ENCODE data around the gene PPP1R3D.
A peak's percentile ranks its signal among the peaks of the same experiment; 100 is the strongest.

The PPP1R3D gene

GRCh38 chr20:59933849-59934585, 6.1 kb downstream of the PPP1R3D start:
- DNase-seq (ENCODE audit: insufficient read length) (peak; percentile 58), FAIRE-seq (no peak)
- no peak for TF ChIP-seq TAF1 (IDR thresholded peaks at IDR 0.05; ENCODE audit: borderline replicate concordance, low read depth, low read length)
- no peak for TF ChIP-seq POLR2A (IDR thresholded peaks at IDR 0.05; ENCODE audit: low read depth, low read length)
- no peak for TF ChIP-seq POLR2AphosphoS5 (IDR thresholded peaks at IDR 0.05; ENCODE audit: low read depth, low read length)

DNA sequence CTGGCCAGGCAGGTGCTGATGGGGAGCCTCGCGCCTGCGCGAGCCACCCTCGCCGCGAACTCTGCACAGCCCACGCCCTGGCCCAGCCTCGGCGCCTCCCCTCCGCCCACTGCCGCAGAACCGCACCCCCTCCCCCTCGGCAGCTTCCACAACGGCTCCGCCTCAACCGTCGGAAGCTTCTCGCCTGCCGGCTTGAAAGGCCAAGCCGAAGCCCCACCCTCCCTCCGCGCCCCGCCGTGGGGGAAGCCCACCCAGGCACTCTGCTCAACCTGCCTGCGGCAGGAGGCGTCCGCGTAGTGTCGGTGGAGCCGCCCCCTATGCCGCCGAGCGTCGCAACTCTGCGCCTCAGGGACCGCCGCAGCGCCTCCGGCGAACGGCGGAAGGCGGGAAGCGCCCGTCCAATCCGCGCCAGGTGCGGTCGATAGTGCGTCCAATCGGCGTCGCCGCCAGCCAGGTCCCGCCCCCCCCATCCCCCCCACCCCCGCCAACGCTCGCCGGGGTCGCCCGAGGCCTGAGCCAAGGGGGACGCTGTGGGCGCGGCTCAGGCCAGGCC, 6.7 kb downstream of the PPP1R3D start, which contains the start of gene SYCP2:
TSS of gene SYCP2 (minus strand) at position 342 of the 553 bp plus-strand sequence. CDS start 11,224 bp downstream, outside the sequence.
- FAIRE-seq (no peak), DNase-seq (ENCODE audit: insufficient read length) (no peak)
- no peak for TF ChIP-seq POLR2A (IDR thresholded peaks at IDR 0.05; ENCODE audit: low read depth, low read length)

GRCh38 chr20:59932616-59933295, 7.3 kb downstream of the PPP1R3D start:
- no peak for FAIRE-seq
- no peak for TF ChIP-seq POLR2A (IDR thresholded peaks at IDR 0.05; ENCODE audit: low read depth, low read length)
- TF ChIP-seq POLR2AphosphoS5 (IDR thresholded peaks at IDR 0.05; ENCODE audit: low read depth, low read length): no peak
- TF ChIP-seq TAF1 (IDR thresholded peaks at IDR 0.05; ENCODE audit: borderline replicate concordance, low read depth, low read length): no peak
- no peak for DNase-seq (ENCODE audit: insufficient read length)

GRCh38 chr20:59931511-59932312, 8.4 kb downstream of the PPP1R3D start:
- DNase-seq (ENCODE audit: insufficient read length): no peak

GRCh38 chr20:59925899-59926298, 14.2 kb downstream of the PPP1R3D start:
- TF ChIP-seq TAF1 (IDR thresholded peaks at IDR 0.05; ENCODE audit: borderline replicate concordance, low read depth, low read length) (no peak), POLR2A (IDR thresholded peaks at IDR 0.05; ENCODE audit: low read depth, low read length) (no peak), POLR2AphosphoS5 (IDR thresholded peaks at IDR 0.05; ENCODE audit: low read depth, low read length) (no peak)
- DNase-seq (ENCODE audit: insufficient read length): no peak
- no peak for FAIRE-seq

More at GRCh38 chr20:59931511-59932312, 8.4 kb downstream of the PPP1R3D start:
- no peak for TF ChIP-seq TAF1 (IDR thresholded peaks at IDR 0.05; ENCODE audit: borderline replicate concordance, low read depth, low read length)
- no peak for TF ChIP-seq POLR2A (IDR thresholded peaks at IDR 0.05; ENCODE audit: low read depth, low read length)
- no peak for TF ChIP-seq POLR2AphosphoS5 (IDR thresholded peaks at IDR 0.05; ENCODE audit: low read depth, low read length)
- FAIRE-seq: no peak

DNA sequence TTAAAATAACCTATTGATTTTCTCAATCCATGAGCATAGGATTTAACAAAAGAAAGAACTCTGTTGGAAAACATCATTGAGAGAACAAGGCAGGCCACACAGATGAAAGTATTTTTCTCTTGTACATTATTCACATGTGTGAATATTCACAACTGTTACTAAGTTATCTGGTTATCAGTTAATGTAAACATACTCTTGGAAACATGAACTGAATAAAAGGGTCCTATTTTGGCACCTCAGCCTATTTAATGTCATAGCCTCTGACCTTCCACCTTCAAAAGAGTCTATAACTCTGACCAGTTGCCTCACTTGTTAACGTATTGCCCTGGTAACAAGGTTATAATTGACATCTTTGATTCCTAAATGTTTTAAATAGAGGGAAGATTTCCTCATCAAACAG, 14.7 kb downstream of the PPP1R3D start:
- TF ChIP-seq TAF1 (IDR thresholded peaks at IDR 0.05; ENCODE audit: borderline replicate concordance, low read depth, low read length) (no peak), POLR2AphosphoS5 (IDR thresholded peaks at IDR 0.05; ENCODE audit: low read depth, low read length) (no peak), POLR2A (IDR thresholded peaks at IDR 0.05; ENCODE audit: low read depth, low read length) (no peak)
- DNase-seq (ENCODE audit: insufficient read length) (no peak), FAIRE-seq (no peak)

GRCh38 chr20:59923514-59923913, 16.6 kb downstream of the PPP1R3D start:
- TF ChIP-seq TAF1 (IDR thresholded peaks at IDR 0.05; ENCODE audit: borderline replicate concordance, low read depth, low read length) (no peak), POLR2AphosphoS5 (IDR thresholded peaks at IDR 0.05; ENCODE audit: low read depth, low read length) (no peak), POLR2A (IDR thresholded peaks at IDR 0.05; ENCODE audit: low read depth, low read length) (no peak)
- no peak for FAIRE-seq
- DNase-seq (ENCODE audit: insufficient read length): no peak

GRCh38 chr20:59920944-59921343, 19.2 kb downstream of the PPP1R3D start:
- no peak for FAIRE-seq
- DNase-seq (ENCODE audit: insufficient read length): no peak
- no peak for TF ChIP-seq TAF1 (IDR thresholded peaks at IDR 0.05; ENCODE audit: borderline replicate concordance, low read depth, low read length)

GRCh38 chr20:59912609-59913008, 27.5 kb downstream of the PPP1R3D start:
- FAIRE-seq (no peak), DNase-seq (ENCODE audit: insufficient read length) (no peak)
- TF ChIP-seq TAF1 (IDR thresholded peaks at IDR 0.05; ENCODE audit: borderline replicate concordance, low read depth, low read length) (no peak), POLR2AphosphoS5 (IDR thresholded peaks at IDR 0.05; ENCODE audit: low read depth, low read length) (no peak), POLR2A (IDR thresholded peaks at IDR 0.05; ENCODE audit: low read depth, low read length) (no peak)

DNA sequence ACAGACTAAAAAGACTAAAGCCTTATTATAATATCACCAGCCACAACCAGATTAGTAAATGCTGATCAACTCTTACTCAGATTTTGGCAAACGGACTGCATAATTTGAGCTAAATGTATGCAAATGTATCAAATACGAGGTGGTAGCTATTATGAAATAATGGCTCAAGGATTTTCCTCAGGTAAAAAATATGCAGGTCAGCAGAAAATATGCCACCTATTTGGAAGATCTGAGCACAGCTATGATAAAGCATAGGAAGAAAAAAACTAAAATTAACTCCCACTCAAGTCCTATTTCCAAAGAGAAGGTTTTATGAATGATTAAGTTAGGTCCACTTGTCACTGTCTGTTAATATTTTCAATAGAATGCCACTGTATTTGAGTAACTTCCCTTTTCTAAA, 29.1 kb downstream of the PPP1R3D start:
- DNase-seq (ENCODE audit: insufficient read length) (no peak), FAIRE-seq (no peak)
- no peak for TF ChIP-seq POLR2AphosphoS5 (IDR thresholded peaks at IDR 0.05; ENCODE audit: low read depth, low read length)
- TF ChIP-seq POLR2A (IDR thresholded peaks at IDR 0.05; ENCODE audit: low read depth, low read length): no peak
- no peak for TF ChIP-seq TAF1 (IDR thresholded peaks at IDR 0.05; ENCODE audit: borderline replicate concordance, low read depth, low read length)

GRCh38 chr20:59908855-59909254, 31.2 kb downstream of the PPP1R3D start:
- TF ChIP-seq POLR2A (IDR thresholded peaks at IDR 0.05; ENCODE audit: low read depth, low read length) (no peak), TAF1 (IDR thresholded peaks at IDR 0.05; ENCODE audit: borderline replicate concordance, low read depth, low read length) (no peak), POLR2AphosphoS5 (IDR thresholded peaks at IDR 0.05; ENCODE audit: low read depth, low read length) (no peak)
- FAIRE-seq: no peak
- no peak for DNase-seq (ENCODE audit: insufficient read length)
